Measurements from ENCODE around the gene ZNF337. TPM values are rescaled to one million over a fixed set of nuclear protein-coding genes. Genes with fewer than 3 reads are reported as not detected.

Gene ZNF337
- total RNA-seq: 15.7 and 16.1 TPM in 2 replicates

DNA sequence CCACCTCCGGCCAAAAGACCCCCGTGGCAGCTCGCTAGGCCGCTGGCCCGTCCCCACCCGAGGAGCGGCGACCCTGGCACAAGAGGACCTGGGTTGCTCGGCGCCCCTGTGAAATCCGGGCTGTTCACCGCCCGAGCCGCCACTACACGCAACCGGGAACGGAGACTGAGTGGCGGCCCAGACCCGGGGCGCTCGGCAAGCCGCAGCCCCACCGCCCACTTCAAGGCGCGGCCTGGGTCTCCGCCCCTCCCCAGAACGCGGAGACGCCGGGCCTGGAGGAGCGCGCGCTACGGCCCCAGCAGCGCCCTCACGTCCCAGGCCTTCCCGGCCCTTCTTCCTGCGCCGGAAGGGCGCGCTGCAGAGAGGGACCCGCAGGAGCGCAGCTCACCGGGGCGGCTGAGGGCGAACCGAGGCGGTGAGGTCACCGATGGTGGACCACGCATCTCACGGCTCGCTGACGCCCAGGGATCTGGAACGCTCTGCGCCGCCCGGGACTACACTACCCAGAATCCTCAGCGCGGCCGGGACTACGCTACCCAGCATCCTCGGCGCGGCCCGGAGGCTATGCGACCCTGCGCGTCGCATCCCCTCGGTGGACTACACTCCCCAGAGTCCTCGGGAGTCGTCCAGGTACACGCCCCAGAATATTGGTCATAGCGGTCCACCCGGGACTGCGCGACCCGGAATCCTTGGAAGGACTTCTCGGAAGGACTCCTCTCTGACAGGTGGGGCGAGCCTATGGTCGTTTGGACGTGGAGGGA lies at the start of gene ZNF337:
Gene ZNF337, minus strand, starts transcription at position 483 of the 761 bp plus-strand sequence. CDS start 10,436 bp downstream, outside the sequence.
- peaks cover 13% of the 10 kb centered on the region for H3K9me3 Mint-ChIP-seq
- intact Hi-C loops (cut with micrococcal nuclease): loop anchor here (1.0 to 5.0 kb wide), 4 partner anchors 56 to 304 kb away; partner anchors contain the start of genes ABHD12, GINS1 and NANP

DNA sequence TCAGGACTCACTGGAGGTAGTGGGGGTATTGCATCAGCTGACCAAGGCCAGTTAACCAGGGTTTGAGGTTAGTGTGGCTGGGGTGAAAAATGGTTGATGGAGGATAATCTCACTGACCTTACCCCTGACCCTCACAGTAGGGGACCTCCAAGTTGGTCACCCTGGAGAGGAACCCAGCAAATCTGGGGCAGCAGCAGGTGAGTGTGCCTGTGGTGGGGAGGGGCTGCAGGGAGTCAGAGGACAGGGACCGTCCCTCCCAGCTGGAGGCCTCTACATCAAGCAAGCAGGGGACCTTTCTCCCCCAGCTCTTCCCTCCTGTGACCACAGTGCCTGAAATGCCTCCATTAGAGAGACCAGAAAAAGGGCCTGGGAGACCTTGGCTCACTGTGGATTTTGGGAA lies 49.1 kb upstream of the ZNF337 start:
- intact Hi-C loops (cut with micrococcal nuclease): no loop called here
- Mint-ChIP-seq H3K4me1 (peaks cover 4% of the 10 kb centered on the region), H3K4me3 (no peak overlapping the region), H3K27me3 (no peaks in the 10 kb centered on the region), H3K36me3 (ENCODE audit: low read depth) (no peaks in the 10 kb centered on the region), H3K27ac (no peak overlapping the region), H3K9me3 (peaks cover 3% of the 10 kb centered on the region)
- DNase-seq: peak; percentile 41

More for the DNA sequence above, at the start of gene ZNF337:
- peaks cover 22% of the 10 kb centered on the region for H3K4me1 Mint-ChIP-seq
- peak within 1 kb of the TSS; percentile 94 for H3K27ac Mint-ChIP-seq
- peak; percentile 98 for DNase-seq
- H3K4me3 Mint-ChIP-seq: peak within 1 kb of the TSS; percentile 95
- peaks cover 22% of the 10 kb centered on the region for H3K36me3 Mint-ChIP-seq (ENCODE audit: low read depth)
- H3K27me3 Mint-ChIP-seq: peaks cover 4% of the 10 kb centered on the region

DNA sequence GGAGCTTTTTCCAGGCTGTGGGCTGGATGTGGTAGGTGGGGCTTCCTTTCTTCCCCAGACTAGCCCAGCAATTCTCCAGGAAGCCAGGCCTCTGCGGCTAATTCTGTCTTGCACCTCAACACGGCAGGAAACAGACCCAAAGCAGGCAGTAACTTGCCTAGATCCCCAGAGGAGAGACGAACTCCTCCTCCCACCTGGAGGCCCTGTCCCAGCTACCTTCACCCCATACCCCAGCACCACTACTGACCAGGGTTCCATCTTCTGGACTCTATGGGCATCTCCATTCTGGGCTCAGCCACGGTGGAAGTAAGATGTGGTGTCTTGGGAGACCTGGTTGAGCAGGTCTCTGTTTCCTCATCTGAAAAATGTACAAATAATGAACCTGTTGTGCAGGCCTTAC lies 48.4 kb upstream of the ZNF337 start:
- peaks cover 3% of the 10 kb centered on the region for H3K4me1 Mint-ChIP-seq
- H3K27me3 Mint-ChIP-seq: no peaks in the 10 kb centered on the region
- no peak overlapping the region for H3K27ac Mint-ChIP-seq
- H3K36me3 Mint-ChIP-seq (ENCODE audit: low read depth): no peaks in the 10 kb centered on the region
- intact Hi-C loops (cut with micrococcal nuclease): no loop called here
- H3K9me3 Mint-ChIP-seq: peaks cover 8% of the 10 kb centered on the region
- H3K4me3 Mint-ChIP-seq: no peak overlapping the region
- peak; percentile 41 for DNase-seq

DNA sequence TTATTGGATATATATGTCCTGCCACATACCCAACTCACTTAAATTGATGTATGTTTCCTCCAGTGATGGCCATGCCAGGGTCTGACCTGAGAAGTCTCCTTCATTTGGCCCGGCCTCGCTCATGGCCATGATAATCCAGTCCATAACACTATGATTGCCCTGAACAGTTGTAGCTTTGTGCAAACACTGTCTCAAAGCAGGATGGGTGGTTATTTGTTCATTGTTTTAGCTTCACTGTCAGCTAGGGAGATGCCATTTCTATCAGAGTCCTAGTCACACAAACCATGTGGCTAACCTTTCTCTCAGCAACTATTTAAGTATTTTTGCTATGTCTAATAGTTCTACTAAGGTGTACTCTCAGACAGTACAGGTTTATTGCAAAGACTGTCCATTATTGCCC lies 47.6 kb upstream of the ZNF337 start:
- Mint-ChIP-seq H3K36me3 (ENCODE audit: low read depth) (no peaks in the 10 kb centered on the region), H3K4me1 (peaks cover 8% of the 10 kb centered on the region)
- intact Hi-C loops (cut with micrococcal nuclease): no loop called here

DNA sequence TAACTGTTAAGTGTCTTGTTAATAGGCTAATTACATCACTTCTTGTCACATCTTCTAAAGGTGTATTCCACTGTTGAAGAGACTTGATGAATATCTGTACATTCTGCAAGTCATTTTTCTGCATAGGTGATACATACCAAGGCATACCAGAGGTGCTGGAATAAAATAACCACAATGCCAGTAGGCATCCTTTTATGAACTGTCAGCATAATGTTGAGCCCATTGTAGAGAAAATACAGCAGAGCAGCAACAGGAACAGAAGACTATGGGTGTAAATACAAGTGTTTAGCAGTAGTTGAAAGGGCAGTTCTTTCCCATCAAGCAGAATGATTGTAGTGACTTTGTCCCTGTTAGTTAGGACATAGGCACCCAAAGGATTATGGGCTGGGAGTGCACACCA lies 44.4 kb upstream of the ZNF337 start:
- Mint-ChIP-seq H3K27me3 (no peaks in the 10 kb centered on the region), H3K4me3 (no peak overlapping the region), H3K27ac (no peak overlapping the region), H3K4me1 (peaks cover 10% of the 10 kb centered on the region), H3K36me3 (ENCODE audit: low read depth) (no peaks in the 10 kb centered on the region), H3K9me3 (peaks cover 8% of the 10 kb centered on the region)
- intact Hi-C loops (cut with micrococcal nuclease): no loop called here
- no peak for DNase-seq

More for the DNA sequence above, 47.6 kb upstream of the ZNF337 start:
- no peaks in the 10 kb centered on the region for H3K27me3 Mint-ChIP-seq
- peak; percentile 44 for DNase-seq
- no peak overlapping the region for H3K27ac Mint-ChIP-seq
- no peak overlapping the region for H3K4me3 Mint-ChIP-seq
- peaks cover 8% of the 10 kb centered on the region for H3K9me3 Mint-ChIP-seq

DNA sequence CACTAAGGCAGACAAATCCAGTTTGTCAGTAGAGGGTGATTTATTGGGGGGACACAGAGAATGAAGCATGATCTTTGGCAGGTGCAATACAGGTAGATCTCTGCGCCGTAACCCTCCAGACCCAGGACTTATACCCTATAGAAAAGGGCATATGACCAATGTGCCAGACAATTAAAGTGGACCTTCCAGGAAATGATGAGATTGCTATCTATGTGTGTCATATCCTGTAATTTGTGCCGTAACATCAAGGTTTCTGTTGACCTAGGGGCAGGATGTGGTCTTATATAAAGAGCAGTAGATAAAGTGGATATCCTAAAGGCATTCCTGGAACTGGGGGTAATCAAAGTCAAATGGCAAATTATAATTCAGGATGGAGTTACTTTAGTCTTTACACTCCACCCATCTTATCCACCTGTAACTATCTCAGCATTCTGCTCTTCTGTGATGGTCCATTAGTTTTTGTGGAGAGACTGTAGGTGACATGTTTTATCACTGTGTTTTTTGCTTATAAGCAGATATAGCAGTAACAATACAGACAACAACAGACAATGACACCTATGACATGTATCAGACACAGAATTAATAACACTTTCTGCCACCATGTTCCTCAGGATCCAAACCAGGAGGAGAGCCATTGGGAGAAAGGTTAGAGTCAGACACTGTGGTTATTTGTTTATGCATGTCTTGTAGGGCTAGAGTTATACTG lies 43.1 kb upstream of the ZNF337 start:
- no peaks in the 10 kb centered on the region for H3K36me3 Mint-ChIP-seq (ENCODE audit: low read depth)
- H3K27ac Mint-ChIP-seq: no peak overlapping the region
- H3K27me3 Mint-ChIP-seq: no peaks in the 10 kb centered on the region
- H3K4me1 Mint-ChIP-seq: peaks cover 10% of the 10 kb centered on the region
- H3K9me3 Mint-ChIP-seq: peaks cover 8% of the 10 kb centered on the region
- peak; percentile 57 for DNase-seq
- no peak overlapping the region for H3K4me3 Mint-ChIP-seq
- intact Hi-C loops (cut with micrococcal nuclease): no loop called here

DNA sequence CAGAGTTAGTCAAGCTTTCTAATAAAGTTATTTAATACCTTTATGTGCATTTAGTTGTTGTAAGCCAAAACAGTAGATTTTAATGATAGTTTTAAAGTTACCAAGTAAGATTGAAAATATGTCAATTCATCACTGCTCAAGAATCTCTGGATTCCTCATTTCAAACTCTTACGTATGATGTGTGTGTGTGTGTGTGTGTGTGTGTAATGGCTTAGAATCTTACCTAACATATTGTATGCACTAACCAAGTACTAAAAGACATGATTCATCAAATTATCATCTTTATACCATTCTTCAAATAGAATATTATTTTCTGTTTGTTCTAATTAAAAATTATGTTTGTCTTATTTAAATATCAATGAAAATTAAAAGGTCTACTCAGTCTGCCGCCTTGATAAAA lies 41.5 kb upstream of the ZNF337 start:
- H3K4me1 Mint-ChIP-seq: peaks cover 10% of the 10 kb centered on the region
- no peaks in the 10 kb centered on the region for H3K36me3 Mint-ChIP-seq (ENCODE audit: low read depth)
- no peak overlapping the region for H3K4me3 Mint-ChIP-seq
- H3K27me3 Mint-ChIP-seq: no peaks in the 10 kb centered on the region
- peaks cover 8% of the 10 kb centered on the region for H3K9me3 Mint-ChIP-seq
- intact Hi-C loops (cut with micrococcal nuclease): no loop called here
- no peak overlapping the region for H3K27ac Mint-ChIP-seq
- DNase-seq: no peak

DNA sequence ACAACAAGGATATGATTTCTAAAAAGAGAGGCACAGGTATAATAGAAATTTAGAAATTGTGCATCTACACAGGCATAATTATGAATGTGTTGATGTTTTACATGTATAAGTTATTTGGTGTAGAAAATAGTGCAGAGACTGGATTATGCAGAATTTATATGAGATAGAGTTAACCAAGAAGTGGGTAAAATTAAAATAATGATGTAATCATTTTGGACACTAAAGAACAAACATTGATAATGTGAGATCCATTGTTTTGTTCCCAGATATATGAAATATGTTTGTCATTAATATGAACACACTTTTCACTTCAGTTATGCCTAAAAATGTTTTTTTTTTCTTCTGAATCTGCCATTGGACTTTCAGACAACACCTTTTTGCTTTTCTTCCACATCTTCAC lies 37.2 kb upstream of the ZNF337 start:
- Mint-ChIP-seq H3K27me3 (no peaks in the 10 kb centered on the region), H3K9me3 (no peaks in the 10 kb centered on the region), H3K27ac (no peak overlapping the region), H3K36me3 (ENCODE audit: low read depth) (no peaks in the 10 kb centered on the region), H3K4me3 (no peak overlapping the region), H3K4me1 (no peaks in the 10 kb centered on the region)
- intact Hi-C loops (cut with micrococcal nuclease): no loop called here
- DNase-seq: no peak

DNA sequence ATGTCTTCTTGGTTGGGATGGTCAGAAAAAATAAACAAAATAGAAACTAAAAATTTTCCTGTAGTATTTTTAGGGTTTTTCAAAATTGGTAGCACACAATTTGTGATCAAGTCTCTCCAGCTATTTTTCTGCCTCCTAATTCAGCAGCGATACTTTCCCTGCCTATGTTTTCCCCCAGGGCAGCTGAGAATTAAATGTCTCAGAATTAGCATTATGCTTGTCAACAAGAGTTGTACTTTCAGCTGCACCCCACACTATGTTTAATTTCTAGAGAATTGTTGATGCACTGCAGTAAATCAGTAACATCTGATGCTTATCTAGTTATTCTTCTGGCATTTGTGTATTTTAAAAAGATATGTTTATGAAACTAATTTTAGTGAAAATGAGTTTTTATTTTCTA lies 34.2 kb upstream of the ZNF337 start:
- peaks cover 7% of the 10 kb centered on the region for H3K9me3 Mint-ChIP-seq
- H3K4me3 Mint-ChIP-seq: no peak overlapping the region
- no peak overlapping the region for H3K27ac Mint-ChIP-seq
- H3K27me3 Mint-ChIP-seq: no peaks in the 10 kb centered on the region
- H3K36me3 Mint-ChIP-seq (ENCODE audit: low read depth): peaks cover 14% of the 10 kb centered on the region
- no peak for DNase-seq
- peaks cover 3% of the 10 kb centered on the region for H3K4me1 Mint-ChIP-seq
- intact Hi-C loops (cut with micrococcal nuclease): no loop called here

DNA sequence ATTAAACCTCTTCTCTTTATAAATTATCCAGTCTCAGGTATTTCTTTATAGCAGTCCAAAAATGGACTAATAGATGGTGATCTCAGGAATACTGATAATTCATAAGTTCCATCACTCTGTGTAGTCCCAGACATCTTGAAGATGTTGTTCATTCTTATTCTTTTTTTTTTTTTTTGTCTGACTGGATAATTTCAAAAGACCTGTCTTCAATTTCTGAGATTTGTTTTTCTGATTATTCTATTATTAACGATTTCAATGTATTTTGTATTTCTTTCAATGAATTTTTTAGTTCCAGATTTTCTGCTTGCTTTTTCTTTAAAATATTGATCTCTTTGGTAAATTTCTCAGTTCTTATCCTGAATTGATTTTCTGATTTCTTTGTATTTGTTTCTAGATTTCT lies 29.7 kb upstream of the ZNF337 start:
- DNase-seq: no peak
- Mint-ChIP-seq H3K27me3 (no peaks in the 10 kb centered on the region), H3K27ac (no peak overlapping the region), H3K4me1 (peaks cover 10% of the 10 kb centered on the region), H3K9me3 (peaks cover 32% of the 10 kb centered on the region), H3K4me3 (no peak overlapping the region), H3K36me3 (ENCODE audit: low read depth) (peaks cover 28% of the 10 kb centered on the region)
- intact Hi-C loops (cut with micrococcal nuclease): no loop called here

DNA sequence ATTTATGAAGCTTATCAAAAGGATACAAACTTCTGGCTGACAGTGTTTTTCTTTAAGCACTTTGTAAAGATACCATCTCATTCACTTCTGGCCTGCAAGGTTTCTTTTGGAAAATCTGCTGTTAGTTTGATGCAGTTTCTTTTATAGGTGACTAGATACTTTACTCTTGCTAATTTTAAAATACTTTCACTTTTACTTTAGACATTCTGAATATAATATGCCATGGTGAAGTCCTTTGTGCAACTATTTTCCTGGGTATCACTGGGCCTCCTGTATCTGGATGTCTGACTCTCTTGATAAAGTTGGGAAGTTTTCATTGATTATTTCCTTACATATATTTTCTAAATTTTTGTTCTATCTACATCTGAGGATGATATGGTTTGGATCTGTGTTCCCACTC lies 29.0 kb upstream of the ZNF337 start:
- Mint-ChIP-seq H3K4me1 (peaks cover 10% of the 10 kb centered on the region), H3K4me3 (no peak overlapping the region), H3K27me3 (no peaks in the 10 kb centered on the region), H3K9me3 (peaks cover 35% of the 10 kb centered on the region), H3K27ac (no peak overlapping the region), H3K36me3 (ENCODE audit: low read depth) (peaks cover 32% of the 10 kb centered on the region)
- intact Hi-C loops (cut with micrococcal nuclease): no loop called here
- DNase-seq: no peak

DNA sequence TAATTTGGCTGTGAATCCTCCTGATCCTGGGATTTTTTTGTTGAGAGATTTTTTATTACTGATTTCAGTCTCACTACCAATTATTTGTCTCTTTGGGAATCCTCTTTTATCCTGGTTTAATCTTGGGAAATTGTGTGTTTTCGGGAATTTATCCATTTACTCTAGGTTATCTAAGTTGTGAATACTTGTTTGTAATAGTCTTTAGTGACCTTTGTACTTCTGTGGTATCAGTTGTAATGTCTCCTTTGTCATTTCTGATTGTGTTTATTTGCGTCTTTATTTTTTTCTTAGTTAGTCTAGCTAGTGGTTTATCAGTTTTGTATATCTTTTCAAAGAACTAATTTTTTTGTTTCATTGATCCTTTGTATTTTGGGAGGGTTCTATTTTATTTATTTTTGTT lies 27.3 kb upstream of the ZNF337 start:
- H3K9me3 Mint-ChIP-seq: peaks cover 35% of the 10 kb centered on the region

DNA sequence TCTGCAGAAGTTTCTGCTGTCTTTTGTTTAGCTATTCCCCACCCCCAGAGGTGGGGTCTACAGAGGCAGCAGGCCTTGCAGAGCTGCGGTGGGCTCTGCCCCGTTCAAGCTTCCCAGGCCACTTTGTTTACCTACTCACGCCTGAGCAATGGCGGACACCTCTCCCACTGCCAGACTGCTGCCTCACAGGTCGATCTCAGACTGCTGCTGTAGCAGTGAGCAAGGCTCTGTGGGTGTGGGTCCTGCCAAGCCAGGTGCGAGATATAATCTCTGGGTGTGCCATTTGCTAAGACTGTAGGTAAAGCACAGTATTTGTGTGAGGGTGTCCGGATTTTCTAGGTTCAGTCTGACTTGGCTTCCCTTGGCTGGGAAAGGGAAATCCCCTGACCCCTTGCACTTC lies 23.6 kb upstream of the ZNF337 start:
- DNase-seq: no peak
- Mint-ChIP-seq H3K27me3 (peaks cover 4% of the 10 kb centered on the region), H3K4me1 (peaks cover 23% of the 10 kb centered on the region), H3K9me3 (peaks cover 32% of the 10 kb centered on the region), H3K36me3 (ENCODE audit: low read depth) (peaks cover 38% of the 10 kb centered on the region), H3K27ac (no peak overlapping the region), H3K4me3 (no peak overlapping the region)
- intact Hi-C loops (cut with micrococcal nuclease): no loop called here

More for the DNA sequence above, 27.3 kb upstream of the ZNF337 start:
- intact Hi-C loops (cut with micrococcal nuclease): no loop called here
- DNase-seq: no peak
- Mint-ChIP-seq H3K4me3 (no peak overlapping the region), H3K36me3 (ENCODE audit: low read depth) (peaks cover 37% of the 10 kb centered on the region), H3K27ac (no peak overlapping the region), H3K4me1 (peaks cover 18% of the 10 kb centered on the region), H3K27me3 (no peaks in the 10 kb centered on the region)

All from activated CD4-positive, alpha-beta T cell treated with anti-CD3 and anti-CD28 coated beads, Interleukin-2, amount 10 ng/mL, durations not matched to agents 24 days and 14 days (primary cell).